Caco-2 (cell line): ENCODE results near the gene ARHGEF7. TPM values are rescaled to one million over a fixed set of nuclear protein-coding genes. Genes with fewer than 3 reads are reported as not detected.

Source experiments
- BruUV-seq: library from RNA; stranded (reverse); fragments of 400-500 nt; replicated peaks from 2 replicates; lab custom pipeline; 2021; lab: Mats Ljungman, UMichigan
- CTCF ChIA-PET: fragments of 300-600 bp; sonication (Branson Sonifier 250); formaldehyde crosslinking; loops from one replicate; lab custom pipeline; 2022; ENCODE audit warnings: antibody characterized with exemption; lab: Charles Lee
- POLR2A ChIA-PET: fragments of 300-600 bp; sonication (Branson Sonifier 250); formaldehyde crosslinking; loops from one replicate; lab custom pipeline; 2022; ENCODE audit warnings: antibody characterized with exemption; lab: Charles Lee
- DNase-seq, 2 experiments: peaks; one replicate each; pipeline versions ENCODE4 v3.0.0 to v3.0.0-alpha.2; 2020 to 2022
- H3K27me3 ChIP-seq: replicated peaks from 2 replicates; pipeline ENCODE4 v1.6.0; 2011; ENCODE audit warnings: low read length; ENCODE audit not compliant: control insufficient read depth, insufficient read depth
- H3K36me3 ChIP-seq: 2 replicates; pipeline ENCODE4 v1.5.1; 2011; ENCODE audit warnings: low read length; ENCODE audit not compliant: control insufficient read depth, insufficient read depth
- H3K4me1 ChIP-seq: fragments of 250-450 bp; sonication (Bioruptor Pico); 2 replicates; pipeline ENCODE4 v1.5.1; 2020; ENCODE audit warnings: mild to moderate bottlenecking
- H3K4me3 ChIP-seq: 2 replicates; pipeline ENCODE4 v1.5.1; 2011; ENCODE audit warnings: low read depth, mild to moderate bottlenecking, control low read depth, low read length
- H3K9me3 ChIP-seq: fragments of 250-450 bp; sonication (Bioruptor Pico); 2 replicates; pipeline ENCODE4 v1.5.1; 2020; ENCODE audit warnings: mild to moderate bottlenecking, moderate library complexity
- H3K27ac Mint-ChIP-seq: one replicate; pipeline ENCODE4 v1.8.0; 2022; ENCODE audit warnings: mixed read lengths; ENCODE audit not compliant: unreplicated experiment
- H3K27me3 Mint-ChIP-seq: one replicate; pipeline ENCODE4 v1.8.0; 2022; ENCODE audit warnings: mixed read lengths; ENCODE audit not compliant: insufficient read depth, unreplicated experiment
- H3K36me3 Mint-ChIP-seq: one replicate; pipeline ENCODE4 v1.8.0; 2022; ENCODE audit warnings: mild to moderate bottlenecking, mixed read lengths; ENCODE audit not compliant: insufficient read depth, unreplicated experiment
- H3K4me1 Mint-ChIP-seq: one replicate; pipeline ENCODE4 v1.8.0; 2022; ENCODE audit warnings: low read depth, mixed read lengths; ENCODE audit not compliant: unreplicated experiment
- H3K4me3 Mint-ChIP-seq: one replicate; pipeline ENCODE4 v1.8.0; 2022; ENCODE audit warnings: mild to moderate bottlenecking, moderate library complexity, mixed read lengths; ENCODE audit not compliant: unreplicated experiment
- H3K9me3 Mint-ChIP-seq: one replicate; pipeline ENCODE4 v1.8.0; 2022; ENCODE audit warnings: mixed read lengths; ENCODE audit not compliant: unreplicated experiment
- CTCF ChIP-seq, 2 experiments: fragments of 200-600 bp in 1 of 2; IDR thresholded peaks; 1 replicate in 1 of 2; 2 replicates in 1 of 2; pipeline versions ENCODE4 v1.5.1 to v1.8.0; 2011 to 2022; ENCODE audit warnings: antibody characterized with exemption in 1 of 2, control low read depth in 1 of 2, inconsistent platforms in 1 of 2, low read depth in 1 of 2, low read length in 1 of 2, mild to moderate bottlenecking in 1 of 2, moderate library complexity in 1 of 2; ENCODE audit not compliant: insufficient read depth in 1 of 2, severe bottlenecking in 1 of 2, unreplicated experiment in 1 of 2
- intact Hi-C: fragments of 100-400 bp; cut with micrococcal nuclease; formaldehyde crosslinking; loops from one replicate; pipeline ENCODE4 v1.10.0; 2022; ENCODE audit not compliant: unreplicated experiment
- total RNA-seq: library from RNA; stranded (reverse); gene quantifications from 2 replicates; pipeline ENCODE4 v1.2.3, GENCODE V29; 2022

Gene ARHGEF7
- total RNA-seq, 1 experiment from 2014 or later = 60.5 TPM

GRCh38 chr13:111241006-111241755, 126.1 kb downstream of the ARHGEF7 start:
- Mint-ChIP-seq H3K36me3 (peaks cover 44% of the 10 kb centered on the region), H3K9me3 (no peaks in the 10 kb centered on the region), H3K4me3 (no peak overlapping the region), H3K4me1 (no peaks in the 10 kb centered on the region), H3K27me3 (no peaks in the 10 kb centered on the region), H3K27ac (no peak overlapping the region)
- H3K4me3 ChIP-seq = no peak overlapping the region
- POLR2A ChIA-PET = no interaction called here
- H3K36me3 ChIP-seq = peaks cover 2% of the 10 kb centered on the region; the same call in 1 of the 2 replicates
- no peak for TF ChIP-seq CTCF (IDR thresholded peaks at IDR 0.05; ENCODE audit: insufficient read depth in 1 of 2, low read depth in 1 of 2, low read length in 1 of 2, severe bottlenecking in 1 of 2, unreplicated experiment in 1 of 2)
- intact Hi-C loops = no loop called here
- H3K9me3 ChIP-seq = no peaks in the 10 kb centered on the region
- no TSS peak for BruUV-seq
- CTCF ChIA-PET = no interaction called here
- no peak for DNase-seq
- no peaks in the 10 kb centered on the region for H3K27me3 ChIP-seq
- no peaks in the 10 kb centered on the region for H3K4me1 ChIP-seq

GRCh38 chr13:111241862-111242261, 126.8 kb downstream of the ARHGEF7 start:
- Histone ChIP-seq H3K9me3 (no peaks in the 10 kb centered on the region), H3K4me1 (no peaks in the 10 kb centered on the region), H3K36me3 (peaks cover 2% of the 10 kb centered on the region; the same call in 1 of the 2 replicates), H3K4me3 (no peak overlapping the region), H3K27me3 (no peaks in the 10 kb centered on the region)
- TF ChIP-seq CTCF (IDR thresholded peaks at IDR 0.05; ENCODE audit: insufficient read depth in 1 of 2, low read depth in 1 of 2, low read length in 1 of 2, severe bottlenecking in 1 of 2, unreplicated experiment in 1 of 2) = no peak
- Mint-ChIP-seq H3K4me3 (no peak overlapping the region), H3K9me3 (no peaks in the 10 kb centered on the region), H3K4me1 (no peaks in the 10 kb centered on the region), H3K27me3 (no peaks in the 10 kb centered on the region), H3K36me3 (peaks cover 47% of the 10 kb centered on the region), H3K27ac (no peak overlapping the region)
- ChIA-PET CTCF (no interaction called here), POLR2A (no interaction called here)
- intact Hi-C loops = no loop called here
- DNase-seq = no peak
- no TSS peak for BruUV-seq

- H3K9me3 Mint-ChIP-seq = no peaks in the 10 kb centered on the region
- Histone ChIP-seq H3K4me3 (no peak overlapping the region), H3K36me3 (peaks cover 2% of the 10 kb centered on the region; the same call in 1 of the 2 replicates), H3K4me1 (peaks cover 2% of the 10 kb centered on the region; the same call in 1 of the 2 replicates), H3K27me3 (no peaks in the 10 kb centered on the region), H3K9me3 (no peaks in the 10 kb centered on the region)
- H3K27ac Mint-ChIP-seq = no peak overlapping the region
- no peaks in the 10 kb centered on the region for H3K27me3 Mint-ChIP-seq
- CTCF ChIA-PET = no interaction called here
- POLR2A ChIA-PET = no interaction called here
- TF ChIP-seq CTCF (IDR thresholded peaks at IDR 0.05; ENCODE audit: insufficient read depth in 1 of 2, low read depth in 1 of 2, low read length in 1 of 2, severe bottlenecking in 1 of 2, unreplicated experiment in 1 of 2) = no peak
- peaks cover 54% of the 10 kb centered on the region for H3K36me3 Mint-ChIP-seq
- H3K4me1 Mint-ChIP-seq = peaks cover 4% of the 10 kb centered on the region
- no peak overlapping the region for H3K4me3 Mint-ChIP-seq
- DNase-seq = no peak
- intact Hi-C loops = no loop called here
- BruUV-seq = no TSS peak
These were observed 127.5 kb downstream of the ARHGEF7 start for GRCh38 chr13:111242585-111242984.
